Activated CD8-positive, alpha-beta memory T cell treated with anti-CD3 and anti-CD28 coated beads for 24 hours (primary cell): ENCODE results near the gene HAO2.
"Not testable (repeated sequence)": the region's sequence is repeated elsewhere in the genome, so short reads cannot be mapped to it uniquely, and the experiment has no call there.

Experiments
- DNase-seq: peaks from one replicate; pipeline ENCODE4 v3.0.0-alpha.2; 2020

The HAO2 gene

GRCh38 chr1:119347858-119348257 is 20.7 kb upstream of the HAO2 start:
- DNase-seq = no peak

DNA sequence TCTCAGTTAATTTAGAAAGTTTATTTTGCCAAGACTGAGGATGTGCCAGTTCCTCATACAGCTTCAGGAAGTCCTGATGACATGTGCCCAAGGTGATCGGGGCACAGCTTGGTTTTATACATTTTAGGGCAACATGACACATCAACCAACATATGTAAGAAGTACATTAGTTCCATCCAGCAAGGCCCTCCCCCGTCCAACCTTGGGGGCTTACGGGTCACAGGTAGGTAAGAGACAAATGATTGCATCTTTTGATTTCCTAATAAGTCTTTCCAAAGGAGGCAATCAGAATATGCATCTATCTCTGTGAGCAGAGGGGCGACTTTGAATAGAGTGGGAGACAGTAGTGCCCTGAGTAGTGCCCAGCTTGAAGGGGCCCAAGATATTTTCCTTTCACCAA is 19.6 kb upstream of the HAO2 start:
- no peak for DNase-seq

DNA sequence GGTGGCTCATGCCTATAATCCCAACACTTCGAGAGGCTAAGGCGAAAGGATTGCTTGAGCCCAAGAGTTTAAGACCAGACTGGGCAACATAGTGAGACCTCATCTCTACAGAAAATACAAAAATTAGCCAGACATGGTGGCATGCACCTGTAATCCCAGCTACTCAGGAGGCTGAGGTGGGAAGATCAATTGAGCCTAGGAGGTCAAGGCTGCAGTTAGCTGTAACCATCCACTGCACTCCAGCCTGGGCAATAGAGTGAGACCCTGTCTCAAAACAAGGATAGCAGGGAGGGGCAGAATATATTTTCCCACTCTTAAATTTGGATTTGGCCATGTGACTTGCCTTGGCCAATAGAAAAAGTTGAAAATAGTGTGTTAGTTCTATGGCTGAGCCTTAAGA is 17.7 kb upstream of the HAO2 start:
- not testable (repeated sequence) for DNase-seq

GRCh38 chr1:119351997-119352396 is 16.6 kb upstream of the HAO2 start:
- no peak for DNase-seq

- no peak for DNase-seq
These were observed 14.7 kb upstream of the HAO2 start for GRCh38 chr1:119353836-119354235.

DNA sequence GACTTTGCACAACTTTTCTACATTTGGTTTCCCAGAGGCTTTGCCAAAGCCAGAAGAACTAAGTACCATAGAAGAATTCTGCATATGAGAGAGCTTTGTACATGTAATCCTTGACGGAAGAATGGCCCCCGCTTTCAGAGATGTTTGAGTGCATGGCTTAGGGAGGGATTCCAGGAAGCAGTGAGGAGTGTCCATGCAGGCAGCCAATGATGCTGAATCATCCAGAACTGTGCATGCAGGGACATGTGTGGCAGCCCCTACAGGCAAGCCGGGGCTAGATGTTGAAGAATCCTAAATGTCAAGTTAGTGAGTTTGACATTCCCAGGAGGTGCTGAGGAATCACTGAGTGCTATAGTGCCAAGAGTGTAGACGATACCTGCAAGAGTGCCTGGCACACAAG is 9.9 kb upstream of the HAO2 start:
- DNase-seq = no peak

- no peak for DNase-seq
These were observed 8.9 kb upstream of the HAO2 start for GRCh38 chr1:119359730-119360129.

- DNase-seq = no peak
These were observed 7.4 kb upstream of the HAO2 start for GRCh38 chr1:119361205-119361604.

- DNase-seq = no peak
These were observed 6.8 kb upstream of the HAO2 start for GRCh38 chr1:119361620-119362344.

- no peak for DNase-seq
These were observed 5.4 kb upstream of the HAO2 start for GRCh38 chr1:119363162-119363561.

GRCh38 chr1:119364640-119365039 is 3.9 kb upstream of the HAO2 start:
- DNase-seq = no peak

DNA sequence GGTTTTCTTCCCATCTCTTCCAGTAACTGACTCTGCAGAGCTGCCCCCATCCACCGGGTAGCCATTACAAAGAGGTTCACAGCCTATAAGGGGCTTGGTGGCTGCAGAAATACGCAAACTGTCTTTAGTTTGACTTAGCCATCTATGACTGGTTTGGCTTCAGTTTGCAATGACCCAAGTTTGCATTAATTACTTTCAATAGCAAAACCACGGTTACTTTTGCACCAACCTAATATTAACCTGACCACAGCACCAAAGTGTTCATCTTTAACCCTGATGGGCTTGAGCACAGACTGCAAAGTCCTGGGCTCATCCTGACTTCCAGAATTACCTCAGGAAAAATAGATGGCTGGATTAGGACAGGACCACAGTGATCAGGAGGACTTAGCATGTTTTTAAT is 2.2 kb upstream of the HAO2 start:
- DNase-seq = no peak

- no peak for DNase-seq
These were observed 1.0 kb upstream of the HAO2 start for GRCh38 chr1:119367432-119368124.

- DNase-seq = no peak
These were observed 2.2 kb downstream of the HAO2 start for GRCh38 chr1:119370748-119371147.

- DNase-seq = no peak
These were observed 3.2 kb downstream of the HAO2 start for GRCh38 chr1:119371815-119372214.

GRCh38 chr1:119372503-119373086 is 4.0 kb downstream of the HAO2 start:
- DNase-seq = no peak

- no peak for DNase-seq
These were observed 4.9 kb downstream of the HAO2 start for GRCh38 chr1:119373465-119373864.

- no peak for DNase-seq
These were observed 5.8 kb downstream of the HAO2 start for GRCh38 chr1:119374208-119374874.

DNA sequence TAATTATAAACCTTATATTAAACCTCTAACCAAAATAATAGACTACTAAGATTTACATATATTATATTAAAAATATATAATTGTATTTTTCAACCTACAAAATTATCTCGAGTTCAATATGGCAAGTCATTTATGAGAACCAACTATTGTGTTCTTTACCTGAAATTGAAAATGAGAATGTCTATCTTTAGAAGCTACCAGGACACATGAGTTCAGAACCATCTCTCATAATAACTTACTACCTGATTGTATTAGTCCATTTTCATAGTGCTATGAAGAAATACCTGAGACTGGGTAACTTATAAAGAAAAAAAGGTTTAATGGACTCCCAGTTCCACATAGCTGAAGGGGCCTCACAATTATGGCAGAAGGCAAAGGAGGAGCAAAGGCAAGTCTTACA is 6.8 kb downstream of the HAO2 start:
- DNase-seq = no peak

DNA sequence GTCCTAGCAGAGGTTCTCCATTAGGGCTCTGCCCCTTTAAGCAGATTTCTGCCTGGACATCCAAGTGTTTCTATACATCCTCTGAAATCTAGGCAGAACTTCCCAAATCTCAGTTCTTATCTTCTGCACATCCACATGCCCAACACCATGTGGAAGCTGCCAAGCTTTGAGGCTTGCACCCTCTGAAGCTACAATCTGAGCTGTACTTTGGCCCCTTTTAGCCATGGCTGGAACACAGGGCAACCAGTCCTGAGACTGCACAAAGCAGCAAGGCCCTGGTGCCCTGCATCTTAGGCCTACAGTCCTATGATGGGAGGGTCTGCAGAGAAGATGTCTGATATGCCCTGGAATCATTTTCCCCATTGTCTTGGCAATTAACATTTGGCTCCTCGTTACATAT is 8.0 kb downstream of the HAO2 start:
- DNase-seq = no peak

- not testable (repeated sequence) for DNase-seq
These were observed 9.0 kb downstream of the HAO2 start for GRCh38 chr1:119377594-119377993.

- DNase-seq = no peak
These were observed 10.5 kb downstream of the HAO2 start for GRCh38 chr1:119379117-119379516.

- DNase-seq = no peak
These were observed 11.7 kb downstream of the HAO2 start for GRCh38 chr1:119380304-119380703.
